HG02973 (cell line): ENCODE measurements around the gene ULK1.
"Not testable (repeated sequence)": the region's sequence is repeated elsewhere in the genome, so short reads cannot be mapped to it uniquely, and the experiment has no call there.

Source experiments
- ATAC-seq: cut with Tn5 transposase; IDR thresholded peaks from one replicate; pipeline ENCODE4 v1.9.1; 2021; ENCODE audit warnings: moderate library complexity; ENCODE audit not compliant: unreplicated experiment

ULK1 gene

GRCh38 chr12:131885543-131886057, 8.8 kb upstream of the ULK1 start:
- ATAC-seq: no peak

- not testable (repeated sequence) for ATAC-seq
Measured at GRCh38 chr12:131891722-131892121, 2.7 kb upstream of the ULK1 start.

- no peak for ATAC-seq
Measured at GRCh38 chr12:131892711-131893604, 1.5 kb upstream of the ULK1 start.

GRCh38 chr12:131893605-131894312, 663 bp upstream of the ULK1 start:
- no peak for ATAC-seq

GRCh38 chr12:131894981-131895639, 688 bp downstream of the ULK1 start:
- peak; percentile 2 for ATAC-seq

GRCh38 chr12:131895640-131896079, 1.2 kb downstream of the ULK1 start:
- peak; percentile 31 for ATAC-seq

GRCh38 chr12:131896080-131896810, 1.8 kb downstream of the ULK1 start:
- peak; percentile 52 for ATAC-seq

GRCh38 chr12:131896811-131897270, 2.4 kb downstream of the ULK1 start:
- no peak for ATAC-seq

GRCh38 chr12:131897276-131897675, 2.9 kb downstream of the ULK1 start:
- no peak for ATAC-seq

GRCh38 chr12:131897875-131898274, 3.5 kb downstream of the ULK1 start:
- no peak for ATAC-seq

- no peak for ATAC-seq
Measured at GRCh38 chr12:131900397-131900796, 6.0 kb downstream of the ULK1 start.

- ATAC-seq: no peak
Measured at GRCh38 chr12:131901431-131902331, 7.3 kb downstream of the ULK1 start.

- no peak for ATAC-seq
Measured at GRCh38 chr12:131902332-131903241, 8.2 kb downstream of the ULK1 start.

- ATAC-seq: no peak
Measured at GRCh38 chr12:131903270-131904255, 9.1 kb downstream of the ULK1 start.

GRCh38 chr12:131904346-131904745, 9.9 kb downstream of the ULK1 start:
- no peak for ATAC-seq

GRCh38 chr12:131905081-131905629, 10.7 kb downstream of the ULK1 start:
- ATAC-seq: no peak

- ATAC-seq: no peak
Measured at GRCh38 chr12:131905630-131906091, 11.2 kb downstream of the ULK1 start.
